Pancreas (tissue), 10 donors: ENCODE data around the gene IFI6. TPM values are rescaled to one million over a fixed set of nuclear protein-coding genes. Genes with fewer than 3 reads are reported as not detected.

Source experiments
- ATAC-seq, 4 donors: fragments of 200-7000 bp; cut with Tn5 transposase; one replicate each; pipeline versions ENCODE4 v1.8.0 to v1.9.1; 2020; ENCODE audit warnings: mild to moderate bottlenecking in 4 of 4, moderate library complexity in 4 of 4
- DNase-seq, 6 donors: peaks; one replicate each; pipeline ENCODE4 v3.0.0-alpha.2; 2020
- FAIRE-seq: peaks from 2 replicates; lab custom pipeline; 2012; peaks lifted over from hg19 to GRCh38; lab: Jason Lieb, UNC
- H3K27ac ChIP-seq, 4 donors: fragments of 200-600 bp; sonication (generic); 1 replicate in 3 of 4; 2 replicates in 1 of 4; pipeline versions ENCODE4 v1.5.0 to v1.8.0; 2020
- H3K27me3 ChIP-seq, 4 donors: fragments of 200-600 bp; one replicate each; pipeline ENCODE4 v1.8.0; 2021
- H3K36me3 ChIP-seq, 3 donors: fragments of 200-600 bp; sonication (generic) in 1 of 3; one replicate each; pipeline versions ENCODE4 v1.5.0 to v1.8.0; 2020 to 2021
- H3K4me1 ChIP-seq, 3 donors: fragments of 200-600 bp; one replicate each; pipeline ENCODE4 v1.8.0; 2021
- H3K4me3 ChIP-seq, 4 donors: fragments of 200-600 bp; sonication (generic) in 2 of 4; one replicate each; pipeline versions ENCODE4 v1.5.0 to v1.8.0; 2020 to 2021
- H3K9me3 ChIP-seq, 4 donors: fragments of 200-600 bp; one replicate each; pipeline ENCODE4 v1.8.0; 2021
- WGBS, 2 donors: extraction: QIAGEN DNeasy Blood & Tissue Kit; methylation state at CpG; one replicate each; pipeline ENCODE4 v1.1.7; 2013; 5-methylcytosine and 5-hydroxymethylcytosine counted together
- intact Hi-C, 3 donors: fragments of 100-400 bp; cut with DNase I; formaldehyde crosslinking; loops; one replicate each; pipeline versions ENCODE4 v1.11.1 to v1.14.2; 2022
- polyA plus RNA-seq, 2 donors: library from polyadenylated mRNA; stranded (reverse); fragments of 200-250 nt; gene quantifications; one replicate each; pipeline ENCODE4 v1.2.3, GENCODE V29; 2013
- total RNA-seq, 6 donors: library from RNA; stranded (reverse); fragmentation: NEBNext Ultra II Directional in 4 of 6; extraction: Animal tissue kit (Norgen Biotek cat#: 25700) in 4 of 6; gene quantifications; one replicate each; pipeline versions ENCODE4 v1.2.1 to v1.2.4, GENCODE V29; 2021 to 2023
- TF ChIP-seq, protein P1 (sequence below), 4 donors: fragments of 200-600 bp; sonication (generic) in 3 of 4; IDR thresholded peaks; one replicate each; pipeline versions ENCODE4 v1.5.0 to v1.8.0; 2021; ENCODE audit warnings: antibody characterized with exemption in 4 of 4
- donor health status: healthy with polysubstance abuse.
- donor health status: DM: no; HTN: no; CAD: no; lungs with moderate emphysema.
- donor health status: DM: no; HTN: no; CAD: no.
- donor health status: control.
- donor health status: control.
- donor health status: Bipolar disorder and iron deficiency.
- donor health status: DM: yes; HTN: yes; CAD: no.
- donor health status: DM: no; HTN: no; CAD: no.
- donor health status: DM: no; HTN: no; CAD: no.
- donor health status: DM: yes; HTN: yes; CAD: no.

Gene IFI6
- total and polyA plus RNA-seq, 8 donors, result 7.8 to 186 (median 38.4) TPM

GRCh38 chr1:27655151-27655937, 16.6 kb downstream of the IFI6 start:
- no peaks in the 10 kb centered on the region for H3K36me3 ChIP-seq
- intact Hi-C loops, result no loop called here
- FAIRE-seq (no peak), ATAC-seq (peak in 1 of 4 donors; percentile 16), DNase-seq (no peak)
- no peaks in the 10 kb centered on the region for H3K9me3 ChIP-seq
- TF ChIP-seq, protein P1, sequence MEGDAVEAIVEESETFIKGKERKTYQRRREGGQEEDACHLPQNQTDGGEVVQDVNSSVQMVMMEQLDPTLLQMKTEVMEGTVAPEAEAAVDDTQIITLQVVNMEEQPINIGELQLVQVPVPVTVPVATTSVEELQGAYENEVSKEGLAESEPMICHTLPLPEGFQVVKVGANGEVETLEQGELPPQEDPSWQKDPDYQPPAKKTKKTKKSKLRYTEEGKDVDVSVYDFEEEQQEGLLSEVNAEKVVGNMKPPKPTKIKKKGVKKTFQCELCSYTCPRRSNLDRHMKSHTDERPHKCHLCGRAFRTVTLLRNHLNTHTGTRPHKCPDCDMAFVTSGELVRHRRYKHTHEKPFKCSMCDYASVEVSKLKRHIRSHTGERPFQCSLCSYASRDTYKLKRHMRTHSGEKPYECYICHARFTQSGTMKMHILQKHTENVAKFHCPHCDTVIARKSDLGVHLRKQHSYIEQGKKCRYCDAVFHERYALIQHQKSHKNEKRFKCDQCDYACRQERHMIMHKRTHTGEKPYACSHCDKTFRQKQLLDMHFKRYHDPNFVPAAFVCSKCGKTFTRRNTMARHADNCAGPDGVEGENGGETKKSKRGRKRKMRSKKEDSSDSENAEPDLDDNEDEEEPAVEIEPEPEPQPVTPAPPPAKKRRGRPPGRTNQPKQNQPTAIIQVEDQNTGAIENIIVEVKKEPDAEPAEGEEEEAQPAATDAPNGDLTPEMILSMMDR (IDR thresholded peaks at IDR 0.05), result no peak
- peak overlapping the region in 2 of 4 donors; percentile 48 to 50 for H3K27ac ChIP-seq
- no peak overlapping the region for H3K4me3 ChIP-seq
- WGBS, 2 donors, result 66% methylated on average over 11 of the region's 11 CpGs
- peaks cover 0 to 2% (median 0%) of the 10 kb centered on the region in 3 donors for H3K4me1 ChIP-seq
- H3K27me3 ChIP-seq, result no peaks in the 10 kb centered on the region

GRCh38 chr1:27652111-27652864, 19.7 kb downstream of the IFI6 start:
- no peak for ATAC-seq
- Histone ChIP-seq H3K4me3 (no peak overlapping the region), H3K27me3 (no peaks in the 10 kb centered on the region), H3K9me3 (no peaks in the 10 kb centered on the region), H3K36me3 (no peaks in the 10 kb centered on the region), H3K27ac (no peak overlapping the region), H3K4me1 (no peaks in the 10 kb centered on the region)
- no peak for DNase-seq
- 86% methylated on average over 5 of the region's 5 CpGs for WGBS, 2 donors
- FAIRE-seq, result no peak
- TF ChIP-seq, protein P1 (IDR thresholded peaks at IDR 0.05), result no peak
- intact Hi-C loops, result no loop called here

DNA sequence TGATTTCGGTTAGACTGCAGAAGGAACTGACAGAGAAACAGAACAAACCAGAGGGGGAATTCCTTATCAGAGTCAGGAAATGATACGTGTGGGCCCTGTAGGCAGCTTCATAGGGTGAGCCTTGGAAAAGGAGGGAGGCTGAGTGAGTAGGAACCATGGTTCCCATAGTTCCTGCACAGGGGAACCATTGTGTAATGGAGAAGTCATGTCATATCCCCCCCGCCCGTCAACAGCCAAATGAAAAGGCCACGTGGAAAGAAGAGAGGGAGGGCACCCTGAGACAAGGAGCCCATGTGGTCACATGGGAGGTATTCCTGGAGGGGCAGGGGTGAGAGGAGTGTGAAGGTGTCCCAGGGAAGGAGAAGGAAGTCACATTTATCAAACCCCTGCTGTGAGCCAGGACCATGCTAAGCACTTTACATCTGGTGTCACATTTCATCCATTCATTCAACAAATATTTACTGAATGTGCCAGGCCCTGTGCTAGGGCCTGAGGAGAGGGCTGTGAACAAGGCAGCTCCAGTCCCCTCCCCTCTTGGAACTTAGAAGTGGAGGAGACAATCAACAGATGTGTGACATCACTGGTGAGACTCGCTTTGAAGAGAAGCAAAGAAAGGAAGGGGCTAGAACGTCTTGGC, 21.3 kb downstream of the IFI6 start:
- ATAC-seq (peak in 3 of 4 donors; percentile 34 to 64 (median 62)), FAIRE-seq (no peak)

GRCh38 chr1:27650171-27650538, 21.8 kb downstream of the IFI6 start:
- no peaks in the 10 kb centered on the region for H3K27me3 ChIP-seq
- H3K4me3 ChIP-seq, result no peak overlapping the region
- ATAC-seq, result no peak
- peak overlapping the region in 1 of 4 donors; percentile 17 for H3K27ac ChIP-seq
- H3K36me3 ChIP-seq, result no peaks in the 10 kb centered on the region
- H3K4me1 ChIP-seq, result no peaks in the 10 kb centered on the region
- H3K9me3 ChIP-seq, result no peaks in the 10 kb centered on the region
- TF ChIP-seq, protein P1 (IDR thresholded peaks at IDR 0.05), result no peak
- no peak for FAIRE-seq
- peak in 1 of 6 donors; percentile 15 for DNase-seq
- WGBS, 2 donors, result 79 to 83% methylated on average over 1 of the region's 1 CpG
- intact Hi-C loops, result no loop called here

More for the DNA sequence above, 21.3 kb downstream of the IFI6 start:
- Histone ChIP-seq H3K9me3 (no peaks in the 10 kb centered on the region), H3K4me1 (no peaks in the 10 kb centered on the region), H3K27ac (peak overlapping the region in 1 of 4 donors; percentile 17), H3K36me3 (no peaks in the 10 kb centered on the region), H3K27me3 (no peaks in the 10 kb centered on the region), H3K4me3 (no peak overlapping the region)
- intact Hi-C loops, result no loop called here
- TF ChIP-seq, protein P1 (IDR thresholded peaks at IDR 0.05), result no peak
- DNase-seq, result no peak
- WGBS, 2 donors, result 53 to 54% methylated on average over 7 of the region's 7 CpGs
